Measurements from ENCODE around the gene ZEB1.

Gene ZEB1

DNA sequence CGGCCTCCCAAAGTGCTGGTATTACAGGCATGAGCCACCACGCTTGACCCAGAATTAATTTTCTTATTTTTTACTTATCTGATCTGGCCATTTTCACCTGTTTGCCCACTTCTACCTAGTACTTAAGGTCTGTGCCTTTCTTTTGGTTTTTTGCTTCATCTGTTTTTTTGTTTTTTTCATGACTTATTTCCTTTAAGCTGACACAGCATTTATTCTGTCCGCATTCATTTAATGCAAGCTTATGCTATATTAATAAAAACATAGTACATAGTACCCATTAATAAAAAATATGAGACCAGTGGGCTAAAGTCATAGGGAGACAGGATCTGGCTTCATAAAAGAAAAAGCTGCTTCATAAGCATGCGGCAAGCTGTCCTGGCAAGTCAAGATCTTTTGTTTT is 205.4 kb downstream of the ZEB1 start:
- TF ChIP-seq, protein P1, sequence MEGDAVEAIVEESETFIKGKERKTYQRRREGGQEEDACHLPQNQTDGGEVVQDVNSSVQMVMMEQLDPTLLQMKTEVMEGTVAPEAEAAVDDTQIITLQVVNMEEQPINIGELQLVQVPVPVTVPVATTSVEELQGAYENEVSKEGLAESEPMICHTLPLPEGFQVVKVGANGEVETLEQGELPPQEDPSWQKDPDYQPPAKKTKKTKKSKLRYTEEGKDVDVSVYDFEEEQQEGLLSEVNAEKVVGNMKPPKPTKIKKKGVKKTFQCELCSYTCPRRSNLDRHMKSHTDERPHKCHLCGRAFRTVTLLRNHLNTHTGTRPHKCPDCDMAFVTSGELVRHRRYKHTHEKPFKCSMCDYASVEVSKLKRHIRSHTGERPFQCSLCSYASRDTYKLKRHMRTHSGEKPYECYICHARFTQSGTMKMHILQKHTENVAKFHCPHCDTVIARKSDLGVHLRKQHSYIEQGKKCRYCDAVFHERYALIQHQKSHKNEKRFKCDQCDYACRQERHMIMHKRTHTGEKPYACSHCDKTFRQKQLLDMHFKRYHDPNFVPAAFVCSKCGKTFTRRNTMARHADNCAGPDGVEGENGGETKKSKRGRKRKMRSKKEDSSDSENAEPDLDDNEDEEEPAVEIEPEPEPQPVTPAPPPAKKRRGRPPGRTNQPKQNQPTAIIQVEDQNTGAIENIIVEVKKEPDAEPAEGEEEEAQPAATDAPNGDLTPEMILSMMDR (conservative IDR thresholded peaks at IDR 0.05; ENCODE audit: control insufficient read depth, insufficient read depth, low read depth, low read length): no peak
- H3K4me3 ChIP-seq (ENCODE audit: control insufficient read depth, low read depth, low read length): no peak overlapping the region
- DNase-seq (ENCODE audit: low read depth): no peak

DNA sequence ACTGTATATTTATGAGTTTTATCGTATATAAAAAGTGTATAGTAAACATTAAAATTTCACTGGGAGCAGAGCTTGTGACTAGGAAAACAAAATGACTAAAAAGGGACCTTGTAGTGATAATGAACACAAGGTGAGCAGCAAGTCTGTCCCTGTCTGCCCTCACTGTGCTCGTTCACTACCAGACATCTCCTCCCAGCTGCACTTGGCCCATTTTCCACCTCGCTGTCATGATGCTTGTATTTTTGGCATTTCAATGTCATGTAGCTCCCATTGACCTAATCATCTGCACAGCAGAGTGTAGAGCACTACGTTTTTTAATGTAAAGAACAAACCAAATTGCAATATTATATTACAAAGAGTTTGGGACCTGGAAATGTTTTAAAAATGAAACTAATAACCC is 207.2 kb downstream of the ZEB1 start:
- TF ChIP-seq, protein P1 (conservative IDR thresholded peaks at IDR 0.05; ENCODE audit: control insufficient read depth, insufficient read depth, low read depth, low read length): no peak
- no peak for DNase-seq (ENCODE audit: low read depth)
- H3K4me3 ChIP-seq (ENCODE audit: control insufficient read depth, low read depth, low read length): no peak overlapping the region

DNA sequence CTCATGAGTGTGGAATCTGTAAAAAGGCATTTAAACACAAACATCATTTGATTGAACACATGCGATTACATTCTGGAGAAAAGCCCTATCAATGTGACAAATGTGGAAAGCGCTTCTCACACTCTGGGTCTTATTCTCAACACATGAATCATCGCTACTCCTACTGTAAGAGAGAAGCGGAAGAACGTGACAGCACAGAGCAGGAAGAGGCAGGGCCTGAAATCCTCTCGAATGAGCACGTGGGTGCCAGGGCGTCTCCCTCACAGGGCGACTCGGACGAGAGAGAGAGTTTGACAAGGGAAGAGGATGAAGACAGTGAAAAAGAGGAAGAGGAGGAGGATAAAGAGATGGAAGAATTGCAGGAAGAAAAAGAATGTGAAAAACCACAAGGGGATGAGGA is 207.7 kb downstream of the ZEB1 start:
- DNase-seq (ENCODE audit: low read depth): peak; percentile 28
- H3K4me3 ChIP-seq (ENCODE audit: control insufficient read depth, low read depth, low read length): no peak overlapping the region
- TF ChIP-seq, protein P1 (conservative IDR thresholded peaks at IDR 0.05; ENCODE audit: control insufficient read depth, insufficient read depth, low read depth, low read length): no peak

DNA sequence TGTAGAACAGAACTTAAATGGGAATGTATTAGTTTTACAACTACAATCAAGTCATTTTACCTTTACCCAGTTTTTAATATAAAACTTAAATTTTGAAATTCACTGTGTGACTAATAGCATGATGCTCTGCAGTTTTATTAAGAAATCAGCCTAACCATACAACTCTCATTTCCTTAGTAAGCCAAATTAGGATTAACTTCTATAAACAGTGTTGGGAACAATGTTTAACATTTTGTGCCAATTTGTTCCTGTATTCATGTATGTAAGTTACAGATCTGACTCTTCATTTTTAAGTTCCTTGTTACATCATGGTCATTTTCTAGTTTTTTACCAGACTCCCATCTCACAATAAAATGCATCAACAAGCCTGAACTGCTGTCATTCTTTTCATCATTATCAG is 209.8 kb downstream of the ZEB1 start:
- TF ChIP-seq, protein P1 (conservative IDR thresholded peaks at IDR 0.05; ENCODE audit: control insufficient read depth, insufficient read depth, low read depth, low read length): no peak
- DNase-seq (ENCODE audit: low read depth): no peak
- no peak overlapping the region for H3K4me3 ChIP-seq (ENCODE audit: control insufficient read depth, low read depth, low read length)

DNA sequence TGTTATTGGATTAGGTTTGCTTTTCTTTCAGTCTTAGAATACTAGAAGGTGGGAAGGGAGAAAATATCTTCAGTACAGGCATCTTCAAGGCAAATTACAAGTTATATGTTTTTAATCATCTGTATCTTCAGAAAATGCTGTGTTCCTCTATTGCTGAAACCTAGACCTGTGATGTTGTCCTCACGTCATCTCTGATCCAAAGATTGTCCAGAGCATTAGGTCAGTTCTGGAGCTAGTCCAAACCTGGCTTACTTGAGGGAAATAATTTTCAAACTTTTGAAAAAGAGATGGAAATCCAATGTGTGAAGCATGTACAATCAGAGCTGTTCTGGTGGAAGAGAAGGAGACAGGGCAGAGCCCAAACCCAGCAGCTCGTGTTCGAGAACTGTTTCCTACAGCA is 217.3 kb downstream of the ZEB1 start:
- DNase-seq (ENCODE audit: low read depth): peak; percentile 81
- TF ChIP-seq, protein P1 (conservative IDR thresholded peaks at IDR 0.05; ENCODE audit: control insufficient read depth, insufficient read depth, low read depth, low read length): no peak
- H3K4me3 ChIP-seq (ENCODE audit: control insufficient read depth, low read depth, low read length): no peak overlapping the region

DNA sequence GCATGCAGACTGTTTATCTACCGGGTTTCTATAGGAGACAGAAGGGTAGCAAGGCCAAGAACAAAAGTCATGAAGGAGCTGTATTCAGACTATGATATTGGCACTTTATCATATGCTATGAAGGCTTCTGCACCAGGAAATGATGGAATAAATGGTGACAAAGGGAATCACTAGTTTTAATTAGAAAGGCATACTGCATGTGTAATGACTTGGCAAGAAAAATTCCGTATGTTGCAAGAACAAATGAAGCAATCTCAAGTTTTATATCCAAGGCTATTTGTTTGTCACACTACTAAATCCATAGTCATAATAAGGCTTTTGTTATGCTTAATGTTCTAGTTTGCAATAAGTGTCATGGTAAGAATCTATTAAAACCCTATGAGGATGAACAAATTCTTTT is 230.9 kb downstream of the ZEB1 start:
- no peak overlapping the region for H3K4me3 ChIP-seq (ENCODE audit: control insufficient read depth, low read depth, low read length)
- TF ChIP-seq, protein P1 (conservative IDR thresholded peaks at IDR 0.05; ENCODE audit: control insufficient read depth, insufficient read depth, low read depth, low read length): no peak
- DNase-seq (ENCODE audit: low read depth): peak; percentile 68

DNA sequence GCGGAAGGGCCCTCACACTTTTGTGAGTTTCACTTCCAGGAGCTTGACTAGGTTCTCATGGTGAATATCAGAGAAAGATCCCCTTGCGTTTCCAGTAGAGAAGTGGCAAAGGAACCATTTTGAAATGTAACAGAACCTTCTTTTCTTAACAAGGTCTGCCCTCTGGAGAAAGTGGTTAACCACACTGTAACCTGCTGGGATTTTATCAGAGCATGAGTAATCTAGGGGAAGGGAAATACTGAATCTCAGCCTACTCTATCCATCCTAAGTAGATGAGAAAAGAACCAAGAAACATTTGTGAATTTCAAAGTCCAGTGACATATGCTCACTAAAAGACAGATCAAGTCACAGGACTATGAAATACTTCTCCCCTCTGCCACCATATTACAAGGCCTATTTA is 235.5 kb downstream of the ZEB1 start:
- peak; percentile 84 for DNase-seq (ENCODE audit: low read depth)
- H3K4me3 ChIP-seq (ENCODE audit: control insufficient read depth, low read depth, low read length): no peak overlapping the region
- TF ChIP-seq, protein P1 (conservative IDR thresholded peaks at IDR 0.05; ENCODE audit: control insufficient read depth, insufficient read depth, low read depth, low read length): no peak
